ENCODE measurements around the gene PKNOX2.

The PKNOX2 gene

DNA sequence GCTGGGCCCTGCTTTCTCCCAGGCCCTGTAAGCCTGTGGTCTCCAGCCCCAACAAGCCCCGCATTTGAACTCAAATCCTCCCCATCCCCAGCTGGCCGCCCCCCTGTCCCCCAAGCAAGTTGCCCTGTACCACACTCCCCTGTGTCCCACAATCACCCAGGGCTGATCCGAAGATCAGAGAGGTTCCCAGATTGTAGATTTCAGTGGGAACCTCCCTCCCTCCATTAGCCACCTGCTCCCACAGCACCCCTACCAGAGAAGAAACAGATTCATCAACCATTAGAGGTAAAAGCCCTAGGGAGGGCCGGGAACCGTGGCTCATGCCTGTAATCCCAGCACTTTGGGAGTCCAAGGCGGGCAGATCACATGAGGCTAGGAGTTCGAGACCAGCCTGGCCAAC, 224.1 kb downstream of the PKNOX2 start:
- H3K27me3 ChIP-seq (ENCODE audit: control insufficient read depth, insufficient read depth, low read length): no peaks in the 10 kb centered on the region
- H3K36me3 ChIP-seq (ENCODE audit: control insufficient read depth, insufficient read depth, low read length): no peaks in the 10 kb centered on the region
- H3K9me3 ChIP-seq (ENCODE audit: control insufficient read depth, insufficient read depth, low read length): no peaks in the 10 kb centered on the region
- no peak overlapping the region for H3K27ac ChIP-seq (ENCODE audit: low read depth, low read length)
- no peak overlapping the region for H3K9ac ChIP-seq (ENCODE audit: low read depth, low read length)
- no peak overlapping the region for H3K4me3 ChIP-seq (ENCODE audit: low read depth, low read length)
- H3K4me1 ChIP-seq (ENCODE audit: control insufficient read depth, insufficient read depth, low read length): peaks cover 13% of the 10 kb centered on the region

DNA sequence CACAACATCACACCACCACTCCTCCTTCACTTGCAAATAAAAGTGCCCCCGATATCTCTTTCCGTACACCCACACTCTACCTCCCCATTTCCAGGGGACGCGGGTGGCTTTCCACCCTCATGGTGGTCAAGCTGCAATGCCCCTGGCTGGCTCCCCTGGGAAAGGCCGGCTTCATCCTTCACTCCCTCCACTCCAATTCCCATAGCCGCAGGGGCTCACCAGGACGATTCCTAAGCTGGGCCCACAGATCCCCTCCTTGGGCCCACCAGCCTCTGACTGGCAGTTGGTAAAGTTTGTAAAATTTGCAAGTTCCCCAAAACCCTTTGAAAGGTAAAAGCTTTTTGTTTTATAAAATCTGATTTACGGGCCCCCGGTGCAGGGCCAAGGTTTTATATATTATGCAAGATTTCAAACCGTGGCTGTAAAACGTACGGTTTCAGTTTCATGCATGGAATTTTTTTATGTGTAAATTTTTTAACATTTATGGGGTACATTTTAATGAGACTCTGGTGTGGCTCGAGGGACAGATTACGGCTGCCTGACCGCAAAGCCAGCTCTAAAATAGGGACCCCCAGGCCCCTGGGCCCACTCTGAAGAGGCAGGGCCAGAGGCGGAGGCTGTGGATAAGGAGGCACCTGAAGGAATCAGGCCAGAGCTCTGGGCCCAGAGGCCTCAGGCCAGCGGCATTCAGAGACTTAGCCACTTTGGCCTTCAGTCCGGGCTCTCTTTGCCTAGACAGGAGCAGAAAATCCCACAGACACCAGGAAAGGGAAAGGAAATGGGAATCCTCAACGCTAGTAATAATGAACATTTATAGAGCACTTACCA, 225.0 kb downstream of the PKNOX2 start:
- Histone ChIP-seq H3K4me3 (ENCODE audit: low read depth, low read length) (no peak overlapping the region), H3K27me3 (ENCODE audit: control insufficient read depth, insufficient read depth, low read length) (no peaks in the 10 kb centered on the region), H3K4me1 (ENCODE audit: control insufficient read depth, insufficient read depth, low read length) (peaks cover 13% of the 10 kb centered on the region), H3K9me3 (ENCODE audit: control insufficient read depth, insufficient read depth, low read length) (no peaks in the 10 kb centered on the region), H3K36me3 (ENCODE audit: control insufficient read depth, insufficient read depth, low read length) (no peaks in the 10 kb centered on the region), H3K27ac (ENCODE audit: low read depth, low read length) (no peak overlapping the region), H3K9ac (ENCODE audit: low read depth, low read length) (no peak overlapping the region)

DNA sequence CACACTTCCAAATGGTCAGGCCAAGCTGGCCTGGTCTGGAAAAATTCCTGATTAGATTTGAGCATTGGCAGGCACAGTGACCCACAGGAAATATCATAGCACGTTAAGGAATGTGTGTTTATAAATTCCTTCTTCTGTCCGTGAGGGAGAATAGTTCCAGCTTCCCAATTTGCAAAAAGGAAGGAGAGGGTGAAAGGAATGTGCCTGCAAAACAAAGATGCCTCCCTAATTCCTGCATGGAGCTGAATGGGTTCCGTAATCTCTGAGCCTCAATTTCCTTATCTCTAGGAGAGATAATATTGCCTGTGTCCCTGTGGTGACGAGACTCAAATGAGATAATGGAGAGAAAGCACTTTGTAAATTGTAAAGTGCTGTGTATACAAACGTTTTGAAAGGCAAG, 226.4 kb downstream of the PKNOX2 start:
- Histone ChIP-seq H3K9ac (ENCODE audit: low read depth, low read length) (peak overlapping the region; percentile 14; the same call in 1 of the 2 replicates), H3K4me1 (ENCODE audit: control insufficient read depth, insufficient read depth, low read length) (peaks cover 13% of the 10 kb centered on the region), H3K4me3 (ENCODE audit: low read depth, low read length) (peak overlapping the region; percentile 11; the same call in 1 of the 2 replicates), H3K36me3 (ENCODE audit: control insufficient read depth, insufficient read depth, low read length) (no peaks in the 10 kb centered on the region), H3K27ac (ENCODE audit: low read depth, low read length) (peak overlapping the region; percentile 33), H3K27me3 (ENCODE audit: control insufficient read depth, insufficient read depth, low read length) (no peaks in the 10 kb centered on the region), H3K9me3 (ENCODE audit: control insufficient read depth, insufficient read depth, low read length) (no peaks in the 10 kb centered on the region)

DNA sequence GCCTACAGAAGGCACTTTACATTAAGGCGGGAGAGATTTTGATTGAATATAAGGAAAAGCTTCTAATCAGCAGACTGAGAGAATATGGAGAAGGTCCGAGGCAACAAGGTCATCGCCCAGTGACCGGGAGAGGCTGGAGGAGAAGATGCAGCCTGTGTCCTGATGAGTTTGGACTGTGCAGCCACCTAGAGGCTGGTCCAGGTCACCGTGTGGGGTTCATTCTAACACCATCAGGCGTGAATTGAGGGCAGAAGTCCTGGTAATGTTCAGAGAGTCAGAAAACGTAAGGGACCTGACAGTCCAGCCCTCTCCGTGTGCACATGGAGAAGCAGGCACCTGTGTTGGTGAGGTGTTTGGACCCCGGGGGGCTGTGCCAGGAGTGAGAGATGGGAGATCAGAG, 228.8 kb downstream of the PKNOX2 start:
- Histone ChIP-seq H3K27me3 (ENCODE audit: control insufficient read depth, insufficient read depth, low read length) (no peaks in the 10 kb centered on the region), H3K4me1 (ENCODE audit: control insufficient read depth, insufficient read depth, low read length) (peaks cover 13% of the 10 kb centered on the region), H3K9me3 (ENCODE audit: control insufficient read depth, insufficient read depth, low read length) (no peaks in the 10 kb centered on the region), H3K4me3 (ENCODE audit: low read depth, low read length) (no peak overlapping the region), H3K36me3 (ENCODE audit: control insufficient read depth, insufficient read depth, low read length) (no peaks in the 10 kb centered on the region), H3K9ac (ENCODE audit: low read depth, low read length) (no peak overlapping the region), H3K27ac (ENCODE audit: low read depth, low read length) (no peak overlapping the region)

- no peaks in the 10 kb centered on the region for H3K27me3 ChIP-seq (ENCODE audit: control insufficient read depth, insufficient read depth, low read length)
- H3K36me3 ChIP-seq (ENCODE audit: control insufficient read depth, insufficient read depth, low read length): no peaks in the 10 kb centered on the region
- no peak overlapping the region for H3K4me3 ChIP-seq (ENCODE audit: low read depth, low read length)
- H3K9ac ChIP-seq (ENCODE audit: low read depth, low read length): no peak overlapping the region
- no peaks in the 10 kb centered on the region for H3K9me3 ChIP-seq (ENCODE audit: control insufficient read depth, insufficient read depth, low read length)
- H3K4me1 ChIP-seq (ENCODE audit: control insufficient read depth, insufficient read depth, low read length): peaks cover 13% of the 10 kb centered on the region
- no peak overlapping the region for H3K27ac ChIP-seq (ENCODE audit: low read depth, low read length)
Observed at GRCh38 chr11:125394296-125394695, 229.7 kb downstream of the PKNOX2 start.

DNA sequence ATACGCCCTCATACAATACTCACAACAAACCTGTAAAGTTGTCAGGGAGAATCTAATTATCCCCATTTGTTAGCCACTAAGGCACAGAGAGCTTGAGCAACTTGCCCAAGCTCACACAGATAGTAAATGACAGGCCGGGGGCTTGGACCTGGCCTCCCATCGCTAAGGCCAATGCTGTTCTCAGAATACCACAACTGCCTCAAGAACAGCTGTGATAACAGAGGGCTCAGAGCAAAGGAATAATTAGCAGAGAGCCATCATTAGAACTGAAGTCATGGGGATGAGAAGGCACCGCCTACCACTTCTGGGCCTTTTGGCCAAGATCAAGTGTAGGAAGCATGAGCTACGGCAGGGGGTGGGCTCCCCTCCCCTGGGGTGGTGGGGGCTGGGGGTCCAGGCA, 232.9 kb downstream of the PKNOX2 start:
- no peaks in the 10 kb centered on the region for H3K36me3 ChIP-seq (ENCODE audit: control insufficient read depth, insufficient read depth, low read length)
- H3K27ac ChIP-seq (ENCODE audit: low read depth, low read length): no peak overlapping the region
- H3K9me3 ChIP-seq (ENCODE audit: control insufficient read depth, insufficient read depth, low read length): no peaks in the 10 kb centered on the region
- H3K4me1 ChIP-seq (ENCODE audit: control insufficient read depth, insufficient read depth, low read length): peaks cover 23% of the 10 kb centered on the region
- H3K9ac ChIP-seq (ENCODE audit: low read depth, low read length): no peak overlapping the region
- no peak overlapping the region for H3K4me3 ChIP-seq (ENCODE audit: low read depth, low read length)
- H3K27me3 ChIP-seq (ENCODE audit: control insufficient read depth, insufficient read depth, low read length): no peaks in the 10 kb centered on the region; the same call in 1 of the 2 replicates

DNA sequence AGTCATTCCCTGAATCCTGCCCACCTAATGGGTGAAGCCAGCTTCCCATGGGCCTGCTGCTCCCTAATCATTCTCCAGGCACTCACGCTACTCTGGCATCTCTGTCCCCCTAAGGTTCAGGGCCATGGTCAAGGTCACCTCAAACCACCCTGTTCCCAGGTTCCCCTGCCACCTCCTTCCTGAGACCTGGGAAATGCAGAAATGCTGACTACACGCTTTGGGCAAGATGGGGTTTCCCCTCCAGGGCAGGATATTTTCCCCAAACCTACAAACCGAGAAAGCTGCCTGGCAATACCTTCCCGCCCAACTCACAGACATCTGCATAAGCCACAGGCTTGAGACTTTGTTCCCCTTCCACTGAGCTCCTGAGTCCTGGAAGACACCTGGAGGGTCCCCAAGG, 233.9 kb downstream of the PKNOX2 start:
- H3K27ac ChIP-seq (ENCODE audit: low read depth, low read length): no peak overlapping the region
- peaks cover 23% of the 10 kb centered on the region for H3K4me1 ChIP-seq (ENCODE audit: control insufficient read depth, insufficient read depth, low read length)
- H3K36me3 ChIP-seq (ENCODE audit: control insufficient read depth, insufficient read depth, low read length): no peaks in the 10 kb centered on the region
- H3K9me3 ChIP-seq (ENCODE audit: control insufficient read depth, insufficient read depth, low read length): no peaks in the 10 kb centered on the region
- no peaks in the 10 kb centered on the region; the same call in 1 of the 2 replicates for H3K27me3 ChIP-seq (ENCODE audit: control insufficient read depth, insufficient read depth, low read length)
- H3K4me3 ChIP-seq (ENCODE audit: low read depth, low read length): no peak overlapping the region
- H3K9ac ChIP-seq (ENCODE audit: low read depth, low read length): no peak overlapping the region

DNA sequence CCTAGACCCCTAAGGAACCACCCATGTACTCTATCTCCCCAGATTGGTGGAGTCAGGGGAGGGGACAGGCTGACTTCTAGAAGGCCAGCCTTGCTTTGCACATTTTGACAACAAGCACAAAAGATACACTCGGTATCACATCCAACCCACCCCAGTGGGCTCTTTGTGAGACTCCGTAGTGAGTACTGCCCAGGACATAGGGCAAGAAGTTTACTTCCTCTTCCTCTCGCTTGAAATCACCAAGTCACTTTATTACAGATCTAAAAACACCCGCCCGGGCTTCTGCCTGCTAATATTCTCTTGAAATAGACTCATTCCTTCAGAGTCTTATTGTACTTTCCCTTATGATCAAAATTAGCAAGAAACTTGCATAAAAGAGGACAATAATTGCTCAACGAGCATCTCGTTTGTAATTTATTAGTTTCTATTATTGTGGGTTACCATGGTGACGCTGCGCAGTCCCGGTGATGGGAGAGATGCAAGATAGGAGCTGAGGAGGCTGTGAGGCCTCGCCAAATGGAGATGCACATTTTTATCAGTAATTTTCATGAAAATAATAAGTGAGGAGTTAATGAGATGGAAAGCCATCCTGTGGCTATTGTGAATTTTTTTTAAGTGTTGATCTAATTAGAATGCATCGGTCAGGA, 234.6 kb downstream of the PKNOX2 start:
- Histone ChIP-seq H3K27ac (ENCODE audit: low read depth, low read length) (no peak overlapping the region), H3K9ac (ENCODE audit: low read depth, low read length) (no peak overlapping the region), H3K9me3 (ENCODE audit: control insufficient read depth, insufficient read depth, low read length) (no peaks in the 10 kb centered on the region), H3K27me3 (ENCODE audit: control insufficient read depth, insufficient read depth, low read length) (peaks cover 4% of the 10 kb centered on the region; the same call in 1 of the 2 replicates), H3K36me3 (ENCODE audit: control insufficient read depth, insufficient read depth, low read length) (no peaks in the 10 kb centered on the region), H3K4me3 (ENCODE audit: low read depth, low read length) (no peak overlapping the region), H3K4me1 (ENCODE audit: control insufficient read depth, insufficient read depth, low read length) (peaks cover 25% of the 10 kb centered on the region)

DNA sequence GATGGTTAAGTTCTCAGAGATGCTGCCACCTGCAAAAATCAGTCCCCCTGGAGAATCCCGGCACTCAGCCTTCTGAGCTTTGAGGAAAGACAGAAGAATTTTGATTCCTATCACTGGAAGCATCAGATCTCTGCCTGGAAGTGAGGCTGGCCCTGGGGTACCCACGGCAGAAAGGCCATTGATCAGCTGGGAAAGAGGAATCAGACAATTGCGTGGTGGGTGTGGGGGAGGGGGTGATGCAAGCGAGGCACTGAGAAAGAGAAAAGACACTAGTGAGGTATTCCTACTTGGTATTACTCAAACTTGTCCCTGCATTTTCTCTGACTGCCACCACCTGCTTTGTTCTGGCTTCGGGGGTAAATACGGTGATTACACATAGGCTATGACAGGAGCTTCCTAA, 235.4 kb downstream of the PKNOX2 start:
- Histone ChIP-seq H3K4me3 (ENCODE audit: low read depth, low read length) (no peak overlapping the region), H3K27ac (ENCODE audit: low read depth, low read length) (no peak overlapping the region), H3K36me3 (ENCODE audit: control insufficient read depth, insufficient read depth, low read length) (no peaks in the 10 kb centered on the region), H3K27me3 (ENCODE audit: control insufficient read depth, insufficient read depth, low read length) (peaks cover 7% of the 10 kb centered on the region), H3K9me3 (ENCODE audit: control insufficient read depth, insufficient read depth, low read length) (no peaks in the 10 kb centered on the region), H3K9ac (ENCODE audit: low read depth, low read length) (no peak overlapping the region), H3K4me1 (ENCODE audit: control insufficient read depth, insufficient read depth, low read length) (peaks cover 33% of the 10 kb centered on the region)

GRCh38 chr11:125401235-125401634, 236.7 kb downstream of the PKNOX2 start:
- no peak overlapping the region for H3K4me3 ChIP-seq (ENCODE audit: low read depth, low read length)
- no peaks in the 10 kb centered on the region for H3K36me3 ChIP-seq (ENCODE audit: control insufficient read depth, insufficient read depth, low read length)
- no peak overlapping the region for H3K9ac ChIP-seq (ENCODE audit: low read depth, low read length)
- H3K27me3 ChIP-seq (ENCODE audit: control insufficient read depth, insufficient read depth, low read length): peaks cover 7% of the 10 kb centered on the region
- H3K9me3 ChIP-seq (ENCODE audit: control insufficient read depth, insufficient read depth, low read length): no peaks in the 10 kb centered on the region
- H3K4me1 ChIP-seq (ENCODE audit: control insufficient read depth, insufficient read depth, low read length): peaks cover 35% of the 10 kb centered on the region
- H3K27ac ChIP-seq (ENCODE audit: low read depth, low read length): no peak overlapping the region

DNA sequence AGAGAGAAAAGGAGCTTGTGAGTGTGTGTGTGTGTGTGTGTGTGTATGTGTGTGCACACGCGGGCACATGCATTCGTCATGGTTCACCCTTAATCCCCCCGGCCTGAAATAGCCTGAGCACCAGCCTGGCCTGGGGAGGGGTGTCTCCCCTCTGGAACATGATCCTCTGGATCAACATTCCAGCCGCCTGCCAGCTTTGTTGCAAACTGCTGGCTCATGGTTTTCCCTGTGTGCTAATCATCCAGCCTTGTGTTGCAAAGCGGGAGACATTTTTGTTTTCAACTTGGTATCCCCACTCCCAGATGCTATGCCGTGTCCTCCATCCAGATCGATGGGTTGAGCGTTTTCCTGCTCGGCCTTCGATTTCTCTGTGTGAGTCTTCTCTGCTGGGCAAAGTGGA, 237.2 kb downstream of the PKNOX2 start:
- H3K4me1 ChIP-seq (ENCODE audit: control insufficient read depth, insufficient read depth, low read length): peaks cover 35% of the 10 kb centered on the region
- peak overlapping the region; percentile 40 for H3K27ac ChIP-seq (ENCODE audit: low read depth, low read length)
- peaks cover 7% of the 10 kb centered on the region for H3K27me3 ChIP-seq (ENCODE audit: control insufficient read depth, insufficient read depth, low read length)
- no peaks in the 10 kb centered on the region for H3K9me3 ChIP-seq (ENCODE audit: control insufficient read depth, insufficient read depth, low read length)
- no peaks in the 10 kb centered on the region for H3K36me3 ChIP-seq (ENCODE audit: control insufficient read depth, insufficient read depth, low read length)
- peak overlapping the region; percentile 6; the same call in 1 of the 2 replicates for H3K9ac ChIP-seq (ENCODE audit: low read depth, low read length)
- H3K4me3 ChIP-seq (ENCODE audit: low read depth, low read length): no peak overlapping the region

All from HUES48 (cell line).